ENCODE data around the gene CDH15.
A peak's percentile ranks its signal among the peaks of the same experiment; 100 is the strongest.
"Not testable (repeated sequence)": the region's sequence is repeated elsewhere in the genome, so short reads cannot be mapped to it uniquely, and the experiment has no call there.

Gene CDH15

DNA sequence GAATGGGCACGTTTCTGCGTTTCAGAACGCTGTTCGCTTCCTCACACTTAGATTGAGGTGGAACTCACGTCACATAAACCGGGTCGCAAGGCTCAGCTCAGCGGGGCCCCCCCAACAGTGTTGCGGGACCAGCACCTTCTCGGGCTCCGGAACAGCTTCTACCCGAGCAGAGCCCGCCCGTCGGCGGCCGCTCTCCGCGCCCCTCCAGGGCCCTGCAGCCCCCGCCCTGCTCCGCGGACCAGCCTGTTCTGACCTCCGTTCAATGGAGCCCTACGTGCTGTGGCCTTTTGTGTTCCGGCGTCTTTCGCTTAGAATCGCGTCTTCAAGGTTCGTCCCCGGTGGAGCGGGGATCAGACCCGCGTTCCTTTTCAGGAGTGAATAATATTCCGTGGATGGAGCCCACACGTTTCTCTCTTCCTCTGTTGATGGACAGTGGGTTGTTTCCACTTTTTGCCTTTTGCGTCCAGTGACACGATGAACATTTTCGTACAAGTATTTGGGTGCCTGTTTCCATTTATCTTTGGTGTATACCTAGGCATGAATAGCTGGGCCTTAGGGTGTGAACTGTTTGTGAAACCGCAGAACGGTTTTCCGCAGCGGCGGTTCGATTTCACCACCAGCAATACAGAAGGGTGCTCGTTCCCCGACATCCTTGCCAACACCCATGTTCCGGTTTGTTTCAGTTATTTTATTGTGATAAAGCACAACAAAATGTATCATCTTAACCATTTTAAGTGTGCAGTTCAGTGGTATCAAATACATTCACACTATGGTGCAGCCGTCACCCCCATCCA, 31.1 kb downstream of the CDH15 start:
- no peak for DNase-seq

DNA sequence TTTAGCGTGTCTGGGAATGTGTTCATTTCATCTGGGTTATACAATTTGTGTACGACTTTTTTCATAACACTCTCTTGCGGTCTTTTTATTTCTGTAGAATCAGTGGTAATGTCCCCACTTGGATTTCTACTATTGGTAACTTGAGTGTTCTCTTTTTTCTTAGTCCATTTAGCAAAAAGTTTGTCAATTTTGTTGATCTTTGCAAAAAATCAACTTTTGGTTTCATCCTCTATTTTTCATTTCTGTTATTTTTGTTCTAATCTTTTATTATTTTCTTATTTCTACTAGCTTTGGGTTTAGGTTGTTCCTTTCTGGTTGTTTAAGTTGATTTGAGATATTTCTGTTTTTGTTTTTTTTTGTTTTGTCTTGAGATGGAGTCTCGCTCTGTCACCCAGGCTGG, 36.4 kb downstream of the CDH15 start:
- DNase-seq: no peak

DNA sequence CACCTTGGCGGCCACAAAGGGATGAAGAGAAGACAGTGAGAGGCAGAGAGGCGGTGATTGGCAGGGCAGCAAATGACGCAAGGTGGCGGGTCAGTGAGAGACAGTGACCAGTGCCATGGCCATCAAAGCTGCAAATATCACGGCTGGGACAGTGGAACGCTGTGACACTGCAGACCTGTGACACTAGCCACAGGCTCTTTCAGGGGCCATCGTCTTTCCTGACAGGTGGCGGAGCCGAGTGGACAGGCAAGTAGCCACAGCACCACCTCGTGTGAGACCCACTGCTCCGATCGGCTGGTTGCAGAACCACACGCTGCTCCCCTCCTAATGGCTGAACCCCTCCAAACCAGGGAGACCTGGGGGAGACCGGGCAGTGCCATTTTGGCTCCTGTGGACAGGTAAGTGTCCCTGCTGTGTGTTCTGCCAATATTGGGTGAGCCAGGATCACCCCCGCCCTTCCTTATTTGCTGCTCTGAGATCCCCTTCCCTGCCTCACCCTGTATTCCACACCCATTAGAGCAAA, 38.0 kb downstream of the CDH15 start:
- no peak for DNase-seq

DNA sequence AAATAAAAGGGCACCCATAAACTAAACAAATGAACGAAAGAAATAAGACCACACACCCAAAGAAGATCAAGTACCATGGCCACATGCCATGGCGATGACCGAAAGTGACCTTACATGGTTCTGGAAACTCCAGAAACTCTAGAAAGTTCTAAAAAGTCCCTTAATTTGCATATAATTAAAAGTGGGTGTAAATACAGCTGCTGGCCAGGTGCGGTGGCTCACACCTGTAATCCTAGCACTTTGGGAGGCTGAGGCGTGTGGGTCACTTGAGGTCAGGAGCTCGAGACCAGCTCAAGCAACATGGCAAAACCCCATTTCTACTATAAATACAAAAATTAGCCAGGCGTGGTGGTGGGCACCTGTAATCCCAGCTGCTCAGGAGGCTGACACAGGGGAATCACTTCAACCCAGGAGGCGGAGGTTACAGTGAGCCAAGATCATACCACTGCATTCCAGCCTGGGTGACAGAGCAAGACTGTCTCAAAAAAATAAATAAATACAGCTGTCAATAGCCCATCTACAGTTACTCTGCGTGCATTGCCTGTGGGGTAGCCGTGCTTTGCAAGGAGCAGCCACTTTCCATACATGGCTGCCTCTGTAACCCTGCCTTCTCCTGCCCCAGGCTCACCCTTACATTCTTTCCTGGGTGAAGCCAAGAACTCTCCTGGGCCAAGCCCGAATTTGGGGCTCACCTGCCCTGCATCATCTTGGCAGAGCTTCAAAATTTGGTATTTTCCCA, 38.8 kb downstream of the CDH15 start:
- DNase-seq: no peak

DNA sequence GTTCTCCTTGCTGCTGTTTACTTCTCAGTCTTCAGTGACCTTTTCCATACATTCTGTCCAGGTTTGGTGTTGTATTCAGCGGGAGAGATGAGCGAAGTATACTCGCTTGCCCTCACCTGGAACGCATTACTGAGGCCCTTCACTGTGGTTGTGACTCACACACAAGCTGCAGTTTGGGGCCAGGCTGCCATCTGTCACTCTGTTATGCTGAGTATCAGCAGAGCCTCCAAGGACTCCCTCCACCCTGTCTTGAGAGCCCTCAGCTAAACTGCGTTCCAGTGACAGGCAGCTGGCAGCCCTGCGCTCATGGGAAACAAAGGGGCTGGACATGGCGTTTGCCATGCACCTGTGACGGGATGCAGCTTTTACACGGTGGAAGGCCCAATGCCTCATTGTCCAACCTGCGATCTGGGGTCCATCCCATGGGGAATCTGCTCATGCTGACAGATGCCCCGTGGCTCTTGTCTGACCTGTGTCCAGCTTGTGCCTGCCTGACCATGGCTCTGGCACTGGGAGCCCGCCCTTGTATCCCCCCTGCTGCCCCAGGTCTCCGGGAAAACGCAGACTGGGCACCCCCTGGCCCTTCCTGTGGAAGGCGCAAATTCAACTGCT, 39.5 kb downstream of the CDH15 start:
- DNase-seq: peak; percentile 90

DNA sequence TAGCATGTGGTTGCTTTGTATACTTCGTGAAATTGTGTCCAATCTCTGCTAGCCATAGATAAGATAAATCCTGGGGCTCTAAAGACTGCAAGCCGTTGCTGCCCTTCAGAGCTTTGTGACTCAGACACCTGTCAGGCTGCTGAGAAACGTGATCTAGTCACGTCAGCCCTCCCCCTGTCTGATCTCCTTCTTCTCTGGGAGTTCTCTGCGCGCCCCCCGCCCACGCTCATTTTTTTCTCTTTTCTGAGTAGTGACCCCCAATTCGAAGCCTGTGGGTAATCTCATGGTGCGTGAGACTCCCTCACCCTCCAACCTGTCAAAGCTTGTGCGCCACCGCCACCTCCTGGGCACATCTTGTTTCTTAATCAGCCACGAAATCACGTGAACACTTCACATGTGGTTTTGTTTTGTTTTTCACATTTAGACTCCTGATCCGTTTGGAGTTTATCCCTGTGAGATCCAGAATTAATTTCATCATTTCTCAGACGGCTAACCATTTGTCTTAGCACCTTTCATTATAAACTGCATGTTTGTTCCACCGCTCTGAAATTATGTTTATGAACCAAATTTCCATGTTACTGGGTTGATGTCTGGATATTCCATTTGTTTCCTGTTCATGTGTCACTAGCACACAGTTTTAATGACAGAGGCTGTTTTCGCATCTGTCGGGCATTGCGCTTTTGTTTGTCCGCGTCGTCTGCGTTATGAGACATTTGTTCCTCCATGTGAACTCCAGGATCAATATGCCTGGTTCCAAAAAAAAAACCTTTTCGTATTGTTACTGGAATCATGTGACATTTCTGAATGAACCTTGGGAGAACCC, 45.0 kb downstream of the CDH15 start:
- DNase-seq: no peak

DNA sequence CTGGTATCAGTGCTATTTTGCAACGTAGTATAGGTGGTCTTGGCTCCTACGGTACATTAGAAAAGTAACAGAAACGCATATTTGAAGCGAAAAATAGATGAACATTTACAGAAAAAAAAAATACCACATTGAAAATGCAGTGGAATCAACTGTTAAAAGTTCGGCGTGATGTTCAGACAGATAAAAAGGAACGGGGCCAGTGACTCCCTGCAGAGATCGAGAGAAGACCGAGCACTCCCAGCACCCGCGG, 45.5 kb downstream of the CDH15 start:
- DNase-seq: no peak

DNA sequence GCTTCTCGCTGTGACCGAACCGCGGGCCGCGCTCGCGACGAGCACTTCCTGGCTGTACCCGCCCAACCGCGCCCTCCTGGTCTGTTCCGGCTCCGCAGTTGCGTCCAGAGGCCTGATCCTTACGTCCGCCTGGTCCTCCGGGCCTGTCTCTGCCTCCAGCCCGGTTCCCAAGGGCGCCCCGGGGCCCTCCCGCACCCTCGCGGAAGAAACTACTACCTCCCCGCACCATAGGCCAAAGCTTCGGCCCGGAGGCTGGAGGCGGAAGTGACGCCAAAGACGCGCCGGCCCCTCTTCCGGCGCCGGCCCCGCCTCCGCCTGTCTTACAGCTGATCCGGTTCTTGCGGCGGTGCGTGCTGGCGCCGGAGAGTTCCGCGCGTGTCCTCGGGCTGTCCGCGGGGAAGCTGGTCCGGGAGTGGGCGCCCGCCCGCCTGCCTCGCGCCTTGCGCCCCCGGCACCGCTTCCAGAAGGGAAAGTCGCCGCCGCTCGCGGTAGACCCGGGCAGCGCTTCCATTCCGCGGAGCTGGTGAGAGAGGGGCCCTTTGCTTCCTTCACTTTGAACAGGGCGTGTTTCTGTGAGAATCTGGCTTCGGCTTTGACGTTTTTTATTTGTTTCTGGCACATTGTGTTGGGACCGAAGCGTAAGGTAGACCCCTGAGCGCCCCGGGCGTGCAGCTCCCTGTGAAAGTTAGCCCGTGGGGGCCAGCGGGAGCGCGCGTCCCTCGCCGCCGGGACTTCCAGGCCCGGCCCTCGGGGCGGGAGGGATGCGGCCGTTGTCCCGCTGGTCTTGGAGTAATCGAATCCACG, 46.0 kb downstream of the CDH15 start, which contains the start of gene ZNF778:
Gene ZNF778 (plus strand): TSS at position 316 of the 804 bp plus-strand sequence. CDS start 3,425 bp downstream, outside the sequence.
- DNase-seq: peak; percentile 48

DNA sequence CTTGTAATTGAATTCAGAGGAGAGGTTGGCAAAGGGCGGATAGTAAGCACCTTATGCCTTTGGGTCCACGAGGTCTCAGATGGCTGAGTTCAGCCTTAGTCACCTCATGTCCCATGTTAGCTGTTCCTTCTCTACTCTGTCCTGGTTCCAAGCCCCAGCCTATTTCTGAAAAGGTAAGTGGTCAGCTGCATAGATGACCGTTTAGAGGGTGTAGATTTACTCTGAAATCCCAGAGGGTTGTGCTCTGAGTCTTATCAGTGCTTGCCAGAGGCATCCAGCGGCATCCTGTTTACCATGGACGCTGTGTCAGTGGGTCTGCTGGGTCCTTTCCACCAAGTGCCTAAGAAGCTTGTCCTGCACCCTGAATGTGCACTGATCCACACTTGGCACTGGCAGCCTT, 47.8 kb downstream of the CDH15 start:
- DNase-seq: no peak

DNA sequence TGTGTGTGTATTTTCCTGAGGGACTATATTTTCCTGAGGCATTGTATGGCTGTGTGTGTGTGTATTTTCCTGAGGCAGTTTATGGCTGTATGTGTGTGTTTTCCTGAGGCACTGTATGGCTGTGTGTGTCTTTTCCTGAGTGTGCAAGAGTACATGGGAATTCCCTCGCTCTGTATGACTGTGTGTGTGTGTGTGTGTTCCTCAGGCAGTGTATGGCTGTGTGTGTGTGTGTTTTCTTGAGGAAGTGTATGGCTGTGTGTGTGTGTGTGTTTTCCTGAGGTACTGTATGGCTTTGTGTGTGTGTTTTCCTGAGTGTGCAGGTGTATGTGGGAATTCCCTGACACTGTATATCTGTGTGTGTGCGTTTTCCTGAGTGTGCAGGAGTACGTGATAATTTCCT, 50.1 kb downstream of the CDH15 start:
- DNase-seq: no peak

DNA sequence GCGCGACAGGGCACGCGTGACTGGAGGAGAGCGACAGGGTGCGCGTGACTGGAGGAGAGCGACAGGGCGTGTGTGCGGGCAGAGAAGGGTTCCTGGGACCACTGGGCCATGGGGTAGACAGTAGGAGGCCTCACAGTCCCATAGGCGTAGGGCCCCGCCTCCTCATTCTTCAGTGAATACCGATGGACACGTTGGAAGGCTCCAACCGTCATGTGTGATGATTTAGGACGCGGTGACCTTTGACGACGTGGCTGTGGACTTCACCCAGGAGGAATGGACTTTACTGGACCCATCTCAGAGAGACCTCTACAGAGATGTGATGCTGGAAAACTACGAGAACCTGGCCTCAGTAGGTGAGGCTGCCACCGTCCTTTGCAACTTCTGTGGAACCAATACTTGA, 51.4 kb downstream of the CDH15 start:
- no peak for DNase-seq

DNA sequence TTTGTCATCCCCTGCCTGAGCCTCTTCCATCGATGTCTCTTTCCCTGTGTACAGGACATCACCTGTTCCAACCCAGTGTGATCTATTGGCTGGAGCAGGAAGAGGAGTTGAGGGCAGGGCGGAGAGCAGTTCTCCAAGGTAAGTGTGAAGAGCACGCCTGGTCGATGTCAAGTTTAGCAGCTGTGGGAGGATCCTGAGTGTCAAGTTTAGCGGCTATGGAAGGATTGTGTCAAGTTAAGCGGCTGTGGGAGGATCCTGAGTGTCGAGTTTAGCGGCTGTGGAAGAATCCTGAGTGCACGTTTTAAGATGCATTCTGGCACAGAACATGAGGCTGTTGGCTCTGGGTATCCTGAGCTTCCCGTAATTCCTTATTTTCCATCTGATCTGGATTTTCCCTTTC, 53.1 kb downstream of the CDH15 start:
- no peak for DNase-seq

DNA sequence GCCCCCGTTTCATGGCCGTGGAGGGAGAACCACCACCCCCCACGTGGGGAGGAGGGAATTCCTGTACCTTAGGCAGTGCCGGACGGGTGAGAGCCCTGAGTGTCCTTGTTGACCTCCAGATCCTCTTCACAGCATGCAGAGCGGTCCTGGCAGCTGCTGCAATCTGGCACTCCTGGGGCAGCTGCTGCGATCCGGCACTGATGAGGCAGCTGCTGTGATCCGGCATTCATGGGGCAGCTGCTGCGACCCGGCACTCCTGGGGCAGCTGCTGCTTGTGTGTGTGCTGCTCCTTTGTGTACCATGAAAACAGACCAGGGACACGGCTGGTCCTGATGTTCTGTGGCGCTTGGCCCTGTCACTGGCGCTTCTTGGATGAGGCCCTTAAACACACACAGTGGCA, 58.7 kb downstream of the CDH15 start:
- no peak for DNase-seq

DNA sequence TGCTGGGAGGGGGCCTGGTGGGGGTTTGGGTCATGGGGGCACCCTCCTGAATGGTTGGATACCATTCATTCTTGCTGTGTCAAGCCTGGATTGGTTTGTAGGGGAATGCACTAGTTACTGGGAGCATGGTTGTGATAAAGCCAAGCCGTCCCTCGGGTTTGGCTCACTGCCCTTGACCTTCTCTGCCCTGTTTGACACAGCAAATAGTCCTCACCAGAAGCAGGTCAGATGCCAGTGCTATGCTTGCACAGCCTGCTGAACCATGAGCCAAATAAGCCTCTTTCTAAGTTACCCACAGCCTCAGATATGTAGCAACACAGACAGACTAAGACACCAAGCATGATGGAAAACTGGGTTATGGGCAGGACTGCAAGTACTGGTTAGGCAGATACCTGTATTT, 60.6 kb downstream of the CDH15 start:
- no peak for DNase-seq

DNA sequence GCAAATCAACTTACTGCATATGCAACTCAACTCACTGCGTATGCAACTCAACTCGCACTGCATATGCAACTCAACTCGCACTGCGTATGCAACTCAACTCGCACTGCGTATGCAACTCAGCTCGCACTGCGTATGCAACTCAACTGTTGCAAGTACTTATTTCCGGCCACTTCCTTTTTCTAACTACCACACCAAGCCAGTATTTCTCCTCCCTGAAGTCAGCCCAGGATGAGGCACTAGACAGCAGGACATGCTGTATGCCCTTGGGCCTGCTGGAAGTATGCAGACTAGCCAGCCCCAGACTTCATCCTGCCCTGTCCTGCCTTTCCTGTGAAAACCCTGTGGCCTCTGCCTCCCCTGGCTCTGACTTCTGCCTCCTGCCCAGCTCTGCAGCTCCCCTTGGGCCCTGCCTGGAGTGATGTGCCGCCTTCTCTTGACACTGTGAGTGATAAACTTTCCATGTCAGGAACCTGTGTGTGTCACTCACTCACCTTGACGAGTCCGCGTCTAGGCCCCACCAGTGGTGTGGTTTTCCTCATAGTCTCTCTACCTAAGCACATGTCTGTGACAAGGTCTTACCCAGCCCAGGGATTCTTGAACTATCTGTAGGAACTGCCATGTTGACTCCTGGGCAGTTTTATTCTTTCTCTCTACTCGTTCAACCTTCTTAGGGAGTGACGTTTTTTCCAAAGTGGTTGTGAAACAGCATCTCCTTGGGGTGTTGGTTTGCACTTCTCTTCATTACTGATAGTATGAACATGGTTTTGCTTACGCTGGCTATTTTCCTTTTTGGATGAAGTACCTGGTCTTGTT, 62.3 kb downstream of the CDH15 start:
- no peak for DNase-seq

DNA sequence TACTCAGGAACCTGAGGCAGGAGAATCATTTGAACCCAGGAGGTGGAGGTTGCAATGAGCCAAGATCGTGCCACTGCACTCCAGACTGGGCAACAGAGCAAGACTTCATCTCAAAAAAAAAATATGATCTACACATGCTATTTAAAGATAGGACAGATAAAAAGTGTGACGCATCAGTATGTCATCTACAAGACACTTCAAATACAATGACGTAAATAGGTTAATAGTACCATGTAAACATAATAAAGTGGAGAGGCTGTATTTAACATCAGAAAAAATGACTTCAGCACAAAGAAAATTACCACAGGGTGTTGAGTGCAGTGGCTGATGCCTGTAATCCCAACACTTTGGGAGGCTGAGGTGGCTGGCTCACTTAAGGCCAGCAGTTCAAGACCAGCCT, 66.2 kb downstream of the CDH15 start:
- DNase-seq: no peak

DNA sequence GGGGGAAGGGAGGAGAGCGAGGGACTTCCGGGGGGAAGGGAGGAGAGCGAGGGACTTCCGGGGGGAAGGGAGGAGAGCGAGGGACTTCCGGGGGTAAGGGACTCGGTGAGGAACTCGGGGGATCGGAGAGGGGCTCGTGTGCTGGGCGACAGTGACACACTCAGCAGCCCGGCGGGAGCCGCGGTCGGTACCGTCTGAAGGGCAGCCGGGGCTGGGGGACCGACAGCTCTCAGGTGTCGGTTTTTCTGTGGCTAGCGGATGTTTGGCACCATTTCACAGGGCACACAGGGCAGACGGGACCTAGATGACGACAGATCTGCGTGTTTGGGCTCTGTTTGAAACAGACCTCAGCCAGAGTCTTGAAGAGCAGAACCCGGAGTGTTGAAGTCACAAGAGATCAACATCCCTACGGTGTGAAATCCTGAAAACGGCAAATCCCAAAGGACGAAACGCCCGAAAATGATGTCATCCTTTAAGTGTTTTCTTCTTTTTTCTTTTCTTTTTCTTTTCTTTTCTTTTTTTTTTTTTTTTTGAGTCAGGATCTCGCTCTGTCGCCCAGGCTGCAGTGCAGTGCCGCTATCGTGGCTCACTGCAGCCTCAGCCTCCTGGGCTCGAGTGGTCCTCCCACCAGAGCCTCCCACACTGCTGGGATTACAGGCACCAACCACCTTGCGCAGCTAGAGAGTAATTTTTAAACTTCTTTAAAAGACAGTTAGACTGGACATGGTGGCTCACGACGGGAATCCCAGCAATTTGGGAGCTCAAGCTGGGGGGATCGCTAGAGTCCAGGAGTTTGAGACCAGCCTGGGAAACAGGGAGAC, 69.8 kb downstream of the CDH15 start:
- DNase-seq: peak; percentile 38

DNA sequence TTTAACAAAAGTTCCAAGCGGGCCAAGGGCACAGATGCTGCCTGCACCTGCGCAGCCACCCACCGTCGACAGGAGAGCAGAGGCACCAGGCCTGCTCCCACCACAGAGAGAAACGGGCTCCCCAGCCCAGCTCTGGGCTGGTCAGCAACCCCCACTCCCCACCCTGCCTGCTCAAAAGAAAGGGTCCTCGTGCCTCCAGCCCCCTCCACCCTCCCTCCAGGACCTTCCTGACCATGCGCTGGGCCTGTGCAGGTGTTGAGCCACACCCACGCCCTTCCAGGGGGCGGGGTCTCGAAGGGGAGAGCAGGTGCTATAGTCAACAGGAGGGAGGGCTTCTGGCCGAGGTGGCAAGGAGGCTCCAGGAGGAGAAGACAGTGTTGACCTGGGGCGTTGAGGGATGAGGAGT, 71.2 kb downstream of the CDH15 start:
- DNase-seq: no peak

DNA sequence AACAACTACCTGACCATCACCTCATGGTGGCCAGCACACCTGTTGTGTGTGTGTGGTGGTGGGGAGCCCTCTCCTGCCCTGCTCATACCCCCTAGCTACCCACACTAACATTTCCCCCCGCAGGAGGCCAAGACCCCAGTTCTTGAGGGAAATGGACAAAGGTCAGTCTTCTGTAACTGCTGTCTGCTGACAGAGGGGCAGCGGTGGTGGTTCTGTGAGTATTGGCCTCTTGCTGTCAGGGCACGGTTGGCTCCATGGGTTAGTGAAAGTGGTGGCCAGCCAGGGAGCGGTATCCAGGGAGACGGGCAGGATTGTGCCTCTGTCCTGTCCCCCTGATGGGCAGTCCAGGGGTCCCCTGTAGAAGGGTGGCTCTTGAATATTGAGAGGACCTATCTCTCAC, 72.1 kb downstream of the CDH15 start:
- DNase-seq: no peak

DNA sequence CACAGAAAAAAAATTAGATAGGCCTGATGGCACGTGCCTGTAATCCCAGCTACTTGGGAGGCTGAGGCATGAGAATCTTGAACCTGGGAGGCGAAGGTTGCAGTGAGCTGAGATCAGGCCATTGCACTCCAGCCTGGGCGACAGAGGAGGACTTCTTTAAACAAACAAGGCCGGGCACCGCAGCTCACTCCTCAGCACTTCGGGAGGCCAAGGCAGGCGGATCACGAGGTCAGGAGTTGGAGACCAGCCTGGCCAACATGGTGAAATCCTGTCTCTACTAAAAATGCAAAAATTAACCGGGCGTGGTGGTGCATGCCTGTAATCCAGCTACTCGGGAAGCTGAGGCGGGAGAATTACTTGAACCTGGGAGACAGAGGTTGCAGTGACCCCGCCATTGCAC, 72.7 kb downstream of the CDH15 start:
- DNase-seq: not testable (repeated sequence)
